GM19043 (cell line): ENCODE data around the gene PSMA2.

Experiments
- ATAC-seq: cut with Tn5 transposase; IDR thresholded peaks from one replicate; pipeline ENCODE4 v1.9.1; 2021; ENCODE audit warnings: low read depth; ENCODE audit not compliant: unreplicated experiment

PSMA2 gene

DNA sequence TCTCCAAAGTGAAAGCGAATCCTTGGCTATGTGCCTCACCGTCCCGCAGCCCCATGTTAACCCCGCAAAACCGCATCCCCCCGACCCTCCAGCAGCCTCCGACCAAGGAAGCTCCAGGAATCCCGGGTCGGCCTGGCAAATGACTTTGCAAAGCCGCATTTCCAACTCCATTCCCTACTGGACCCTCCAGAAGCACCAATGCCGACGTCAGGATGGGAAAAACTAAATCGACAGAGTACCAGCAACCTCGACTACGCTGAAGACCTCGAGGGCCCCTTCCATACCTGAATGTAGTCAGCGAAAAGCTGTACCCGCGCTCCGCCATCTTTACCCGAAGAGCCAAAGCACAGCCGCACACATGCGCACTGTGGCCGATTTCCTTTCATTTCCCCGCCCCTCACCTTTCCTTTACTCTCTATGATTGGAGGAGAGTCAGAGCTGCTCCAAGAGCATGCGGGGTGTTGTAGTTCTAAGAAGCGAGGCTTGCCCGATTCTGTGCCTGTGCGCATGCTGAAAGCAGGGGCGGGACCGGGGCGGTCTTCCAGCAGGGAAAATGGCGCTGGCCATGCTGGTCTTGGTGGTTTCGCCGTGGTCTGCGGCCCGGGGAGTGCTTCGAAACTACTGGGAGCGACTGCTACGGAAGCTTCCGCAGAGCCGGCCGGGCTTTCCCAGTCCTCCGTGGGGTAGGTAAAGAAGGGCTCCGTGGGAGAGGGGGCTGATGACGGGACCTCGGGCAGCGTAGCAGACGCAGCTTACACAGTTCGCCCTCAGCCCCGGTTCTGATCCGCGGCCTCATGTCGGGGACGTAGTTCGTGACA is at the start of gene PSMA2, which contains the start of gene MRPL32:
PSMA2 (minus strand) TSS at position 341 of the 818 bp plus-strand sequence; CDS start at position 325, 16 bp downstream.
MRPL32 (plus strand) TSS at position 543 of the 818 bp plus-strand sequence; CDS start at position 554, 11 bp downstream.
- ATAC-seq: peak; percentile 99

DNA sequence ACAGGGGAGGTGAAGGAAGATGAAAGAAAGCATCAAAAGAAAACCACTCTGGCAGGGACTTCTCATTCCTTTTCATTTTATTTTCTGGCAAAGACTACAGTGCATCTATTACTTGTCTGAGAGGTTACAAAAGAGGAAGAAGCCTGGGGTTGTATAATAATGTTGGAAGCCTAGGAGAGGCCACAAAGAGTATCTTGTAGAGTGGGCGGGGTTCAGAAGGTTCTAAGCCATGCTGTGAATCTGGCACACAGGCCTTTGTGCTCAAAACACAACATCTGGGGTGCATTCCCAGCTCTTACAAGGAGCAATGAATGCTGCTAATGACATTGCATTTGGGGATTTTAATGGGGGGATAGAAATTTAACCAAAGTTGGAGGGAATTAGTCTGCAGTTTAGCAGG is 49.6 kb upstream of the PSMA2 start:
- ATAC-seq: no peak

DNA sequence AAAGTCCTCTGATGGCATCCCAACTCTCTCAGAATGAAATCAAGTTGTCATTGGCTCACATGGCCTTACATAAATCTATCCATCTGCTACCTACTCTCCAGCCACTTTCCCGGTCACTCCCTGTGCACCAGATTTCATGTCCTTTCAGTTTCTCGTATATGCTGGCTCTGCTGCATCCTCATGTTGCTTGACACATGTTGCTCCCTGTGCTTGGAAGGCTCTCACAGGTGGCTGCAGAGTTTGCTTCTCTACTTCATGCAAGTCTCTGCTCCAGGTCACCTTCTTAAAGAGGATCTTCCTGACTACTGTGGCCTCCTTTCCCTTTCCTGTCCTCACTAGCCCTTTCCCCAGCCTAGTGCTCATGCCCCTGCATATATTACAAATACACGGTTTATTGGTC is 48.5 kb upstream of the PSMA2 start:
- no peak for ATAC-seq

DNA sequence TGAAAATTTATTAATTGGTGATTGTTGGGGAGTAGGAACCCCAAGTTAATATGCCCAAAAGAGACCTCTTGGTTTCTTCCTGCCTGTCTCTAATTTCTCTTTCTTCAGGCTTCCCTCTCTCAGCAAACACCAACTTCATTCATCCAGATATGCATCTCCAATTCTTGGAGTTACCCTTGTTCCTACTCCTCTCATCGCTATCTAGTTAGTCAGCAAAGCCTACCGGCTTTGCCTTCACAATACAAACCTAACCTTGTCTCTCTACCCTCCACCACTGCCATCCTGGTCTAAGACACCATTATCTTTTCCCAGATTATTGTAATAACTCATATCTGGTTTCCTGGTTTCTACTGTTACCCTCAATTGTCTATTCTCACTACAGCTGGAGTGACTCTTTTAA is 48.1 kb upstream of the PSMA2 start:
- ATAC-seq: no peak

DNA sequence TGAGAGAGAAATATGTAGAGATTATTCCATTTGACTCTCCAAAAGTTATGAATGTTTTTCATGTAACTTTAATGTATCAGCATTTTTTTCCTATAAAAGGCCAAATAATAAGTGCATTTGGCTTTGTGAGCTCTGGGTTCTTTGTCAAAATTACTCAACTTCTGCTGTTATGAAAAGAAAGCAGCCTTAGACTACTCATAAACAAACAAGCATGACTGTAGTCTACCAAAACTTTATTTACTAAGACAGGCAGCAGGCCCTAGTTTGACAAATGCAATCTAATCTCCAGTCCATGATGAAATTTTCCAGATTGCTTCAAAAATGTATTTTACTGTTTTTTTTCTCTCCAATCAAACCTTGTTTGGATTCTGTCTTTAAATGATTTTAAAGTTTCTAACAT is 46.5 kb upstream of the PSMA2 start:
- ATAC-seq: no peak

DNA sequence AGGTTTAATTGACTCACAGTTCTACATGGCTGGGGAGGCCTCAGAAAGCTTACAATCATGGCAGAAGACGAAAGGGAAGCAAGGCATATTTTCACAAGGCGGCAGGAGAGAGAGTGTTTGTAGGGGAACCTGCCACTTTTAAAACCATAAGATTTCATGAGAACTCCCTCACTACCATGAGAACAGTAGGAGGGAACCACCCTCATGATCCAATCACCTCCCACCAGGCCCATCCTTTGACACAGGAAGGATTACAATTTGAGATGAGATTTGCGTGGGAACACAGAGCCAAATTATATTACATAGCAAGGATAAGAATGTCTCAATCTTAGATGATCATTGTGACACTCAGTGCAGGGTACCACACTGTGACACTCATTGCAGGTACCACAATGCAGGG is 44.4 kb upstream of the PSMA2 start:
- ATAC-seq: no peak

DNA sequence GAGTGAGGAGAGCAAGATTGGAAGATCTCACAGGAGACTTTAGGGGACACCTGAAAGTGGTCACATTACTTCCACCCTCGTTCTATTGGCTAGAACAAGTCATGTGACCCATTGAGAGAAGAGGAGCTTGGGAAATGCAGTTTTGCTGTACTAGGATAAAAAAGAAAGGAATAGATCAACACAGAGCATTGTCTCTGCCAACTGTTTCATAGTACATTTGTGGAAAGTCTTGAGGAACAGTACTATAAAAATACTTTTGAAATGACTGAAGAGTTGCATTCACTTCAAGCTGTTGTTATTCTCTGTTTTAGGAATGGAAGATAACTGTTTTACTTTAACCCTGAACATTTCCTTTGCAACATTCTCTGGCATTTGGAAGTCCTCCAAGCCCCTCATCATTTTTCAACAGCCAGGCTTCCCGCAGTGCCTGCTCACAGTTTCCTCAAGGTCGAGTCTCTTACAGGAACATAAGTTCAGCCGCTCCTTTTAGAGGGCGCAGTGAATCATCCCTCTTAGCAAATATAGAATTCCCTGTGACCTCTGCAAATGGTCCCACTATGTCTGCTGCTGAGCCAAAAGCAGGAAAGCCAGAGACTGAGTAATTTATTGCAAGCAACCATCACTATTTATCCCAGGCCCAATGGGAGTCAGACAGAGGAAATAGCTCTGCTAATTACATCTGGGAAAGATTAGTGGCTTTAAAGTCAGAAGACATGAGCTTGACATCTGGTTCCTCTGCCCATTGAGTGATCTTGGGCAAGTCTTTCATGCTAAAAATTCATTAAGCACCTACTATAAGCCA is 40.9 kb upstream of the PSMA2 start:
- no peak for ATAC-seq

DNA sequence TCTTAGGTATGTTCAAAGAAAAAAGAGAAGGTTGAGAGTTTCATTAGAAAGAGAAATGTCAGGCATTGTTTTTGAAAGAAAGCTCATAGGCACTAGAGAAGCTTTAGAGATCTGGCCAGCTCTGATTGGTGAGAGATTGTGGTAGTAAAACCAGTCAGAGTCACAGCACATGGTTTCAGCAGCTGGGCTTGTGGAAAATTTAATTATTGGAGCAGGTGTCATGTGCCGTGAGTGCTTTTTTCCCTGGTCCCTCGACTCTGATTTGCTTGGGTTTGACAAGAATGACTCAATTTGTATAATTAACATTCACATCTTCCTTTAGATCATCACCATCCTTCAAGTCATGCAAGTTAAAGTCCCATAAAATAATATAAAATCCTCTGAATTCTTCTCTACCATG is 35.4 kb upstream of the PSMA2 start:
- no peak for ATAC-seq

DNA sequence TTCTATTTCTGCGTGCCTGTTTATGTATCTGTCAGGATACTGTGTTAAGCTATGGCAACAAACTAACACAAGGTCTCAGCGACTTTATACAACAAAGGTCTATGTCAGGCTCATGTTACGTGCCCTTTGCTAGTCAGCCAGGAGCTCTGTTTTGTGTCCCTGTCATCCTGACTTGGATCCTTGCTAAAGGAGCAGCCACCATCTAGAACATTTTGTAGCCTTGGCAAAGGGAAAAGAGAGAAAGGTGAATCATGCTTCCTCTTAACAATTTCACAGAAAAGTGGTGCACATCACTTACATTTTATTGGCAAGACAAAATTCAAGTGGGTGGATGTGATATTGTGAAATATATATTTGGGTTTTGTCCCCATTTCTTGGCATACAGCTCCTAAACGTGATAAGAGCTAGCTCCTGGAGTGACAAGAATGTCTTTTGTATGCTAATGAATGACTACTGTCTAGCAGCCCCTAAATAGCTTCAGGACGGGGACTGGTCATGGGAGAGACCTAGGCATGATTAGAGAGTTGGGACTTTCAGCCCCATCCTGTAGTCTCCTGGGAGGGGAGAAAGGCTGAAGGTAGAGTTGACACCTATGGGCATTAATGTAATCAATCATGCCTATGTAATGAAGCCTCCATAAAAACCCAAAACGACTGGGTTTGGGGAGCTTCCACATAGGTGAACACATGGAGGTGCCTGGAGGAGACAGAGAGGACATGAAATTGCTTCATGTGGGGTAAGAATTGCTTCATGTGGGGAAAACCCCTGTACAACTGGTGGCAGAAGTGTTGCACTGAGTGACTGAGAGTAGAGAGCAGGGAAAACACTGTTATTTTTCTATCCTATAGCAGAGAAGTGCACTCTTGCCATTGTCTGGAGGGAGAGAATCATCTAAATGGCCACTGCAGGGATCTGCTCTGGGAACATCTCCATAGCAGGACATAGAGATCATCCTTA is 33.2 kb upstream of the PSMA2 start:
- ATAC-seq: no peak

DNA sequence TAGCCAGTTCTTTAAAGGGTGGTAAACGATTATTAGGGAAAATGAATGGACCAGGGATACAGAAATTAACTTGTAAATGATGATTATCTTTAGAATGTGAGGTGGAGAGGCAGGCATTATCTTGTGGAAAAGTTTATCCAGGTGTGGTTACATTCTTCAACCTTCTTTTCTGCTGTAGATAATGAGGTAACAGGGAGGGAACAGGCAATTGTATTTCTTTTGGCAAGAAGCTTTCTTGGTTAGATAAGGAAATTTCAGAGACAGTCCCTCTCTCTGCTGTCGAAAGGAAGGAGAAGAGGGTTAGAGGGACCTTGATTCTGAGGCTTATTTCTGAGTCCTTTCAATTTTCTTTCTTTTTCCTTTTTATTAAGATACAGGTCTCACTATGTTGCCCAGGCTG is 32.3 kb upstream of the PSMA2 start:
- ATAC-seq: no peak

DNA sequence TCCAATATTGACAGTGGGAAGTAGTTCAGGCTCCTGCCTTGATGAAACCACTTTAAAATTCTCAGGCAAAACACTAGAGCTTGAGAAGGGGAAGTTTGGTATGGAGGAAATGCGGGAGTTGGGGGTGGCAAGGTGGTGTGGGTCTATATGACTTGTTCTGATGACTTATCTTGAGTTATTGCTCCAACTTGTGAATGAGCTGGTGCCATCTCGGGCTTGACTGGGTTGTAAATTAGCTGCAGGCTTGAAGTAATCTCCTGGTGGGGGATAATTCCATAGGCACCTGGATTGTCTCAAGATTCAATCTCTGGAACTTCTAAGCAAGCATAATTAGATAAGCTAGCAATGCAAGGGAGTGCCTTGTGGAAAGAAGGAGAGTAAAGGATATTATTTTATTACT is 29.2 kb upstream of the PSMA2 start:
- ATAC-seq: no peak

DNA sequence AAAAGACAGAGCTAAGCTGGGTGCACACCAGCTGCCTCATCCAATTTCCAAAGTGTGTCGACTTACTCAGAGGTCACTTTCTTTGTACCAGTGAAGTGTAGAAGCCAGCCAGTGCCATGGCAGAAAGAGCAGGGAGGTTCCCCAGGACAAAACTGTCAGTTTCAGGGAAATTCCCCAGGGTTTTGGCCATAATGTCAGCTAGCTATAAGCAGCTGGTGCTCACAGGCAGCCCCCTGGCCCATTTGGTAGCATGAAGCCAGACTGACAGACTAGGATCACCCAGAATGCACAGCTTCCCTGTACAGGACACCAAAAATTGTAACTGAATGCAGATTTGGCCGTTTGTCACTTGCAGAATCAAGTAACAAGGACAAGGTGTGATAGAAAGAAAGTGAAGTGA is 28.8 kb upstream of the PSMA2 start:
- no peak for ATAC-seq

DNA sequence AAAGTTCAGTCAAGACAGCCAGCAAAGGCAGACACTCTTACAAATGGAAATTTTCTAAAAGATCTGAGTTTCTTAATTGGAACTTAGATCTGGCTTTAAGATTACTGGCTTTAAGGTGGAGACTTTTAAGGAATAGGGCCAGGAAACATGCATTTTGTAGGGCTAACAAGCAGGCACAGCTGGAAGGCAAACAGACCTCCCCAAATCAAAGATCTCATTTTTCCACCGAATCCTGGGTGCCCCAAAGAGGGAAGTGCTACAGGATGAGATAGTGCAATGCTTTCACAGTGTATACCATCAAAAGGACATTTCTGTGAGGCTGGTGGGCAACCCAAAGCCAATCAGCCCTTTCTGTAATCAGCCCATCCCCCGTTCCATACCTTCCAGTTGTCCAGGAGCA is 27.6 kb upstream of the PSMA2 start:
- no peak for ATAC-seq

DNA sequence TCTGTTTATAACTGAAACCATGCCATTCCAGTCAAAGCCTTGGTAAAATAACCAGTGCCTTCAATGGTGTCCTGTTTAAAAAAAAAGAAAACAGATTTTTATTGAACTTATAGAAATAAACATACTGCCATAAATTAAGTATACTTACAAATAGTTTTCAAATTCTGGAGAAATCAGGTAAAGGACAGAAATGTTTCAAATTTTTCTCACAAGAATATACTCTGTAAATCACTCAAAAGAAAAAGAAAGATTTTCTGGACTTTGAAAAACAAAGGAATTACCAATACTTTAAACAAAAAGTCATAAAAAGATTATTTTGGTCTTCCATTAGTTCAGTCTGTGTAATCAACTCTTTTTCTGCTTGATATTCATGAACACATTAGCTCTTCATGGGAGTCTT is 24.1 kb upstream of the PSMA2 start:
- ATAC-seq: no peak

DNA sequence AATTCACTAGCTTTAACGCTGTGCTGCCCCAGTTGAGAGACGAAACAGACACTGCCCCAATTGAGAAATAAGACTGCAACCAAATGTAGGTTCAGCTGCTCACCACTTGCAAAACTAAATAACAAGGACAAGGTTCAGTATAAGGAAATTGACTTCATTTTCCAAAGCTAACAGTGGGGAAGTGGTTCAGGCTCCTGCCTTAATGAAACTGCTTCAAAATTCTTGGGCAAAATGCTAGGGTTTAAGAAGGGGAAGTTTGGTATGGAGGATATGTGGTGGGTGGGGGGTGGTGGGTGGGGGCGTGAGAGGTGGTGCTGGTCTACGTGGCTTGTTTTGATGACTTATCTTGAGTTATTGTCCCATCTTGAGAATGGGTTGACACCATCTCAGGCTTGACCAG is 22.0 kb upstream of the PSMA2 start:
- ATAC-seq: no peak

DNA sequence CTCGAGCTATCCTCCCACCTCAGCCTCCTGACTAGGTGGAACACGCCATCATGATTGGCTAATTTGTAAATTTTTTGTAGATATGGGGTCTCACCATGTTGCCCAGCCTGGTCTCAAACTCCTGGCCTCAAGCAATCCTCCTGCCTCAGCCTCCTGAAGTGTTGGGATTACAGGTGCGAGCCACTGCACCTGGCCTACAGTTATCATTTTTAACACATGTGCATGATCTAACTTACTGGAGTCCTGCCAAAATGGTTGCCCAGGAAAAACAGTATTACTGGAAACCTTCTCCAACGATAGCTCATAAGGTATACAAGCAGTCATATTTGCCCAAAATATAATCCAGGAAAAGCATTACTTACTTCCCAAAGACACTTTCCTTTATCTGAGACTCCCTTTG is 20.4 kb upstream of the PSMA2 start:
- ATAC-seq: no peak

DNA sequence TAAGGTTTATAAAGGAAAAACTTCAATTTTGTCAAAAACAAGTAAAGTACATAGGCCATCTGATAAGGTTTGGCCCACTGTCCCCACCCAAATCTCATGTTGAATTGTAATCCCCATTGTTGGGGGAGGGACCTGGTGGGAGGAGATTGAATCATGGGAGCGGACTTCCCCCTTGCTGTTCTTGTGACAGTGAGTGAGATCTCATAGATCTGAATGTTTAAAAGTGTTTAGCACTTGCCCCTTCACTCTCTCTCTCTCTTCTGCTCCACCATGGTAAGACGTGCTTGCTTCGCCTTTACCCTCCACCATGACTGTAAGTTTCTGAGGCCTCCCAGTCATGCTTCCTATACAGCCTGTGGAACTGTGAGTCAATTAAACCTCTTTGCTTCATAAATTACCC is 18.4 kb upstream of the PSMA2 start:
- no peak for ATAC-seq

DNA sequence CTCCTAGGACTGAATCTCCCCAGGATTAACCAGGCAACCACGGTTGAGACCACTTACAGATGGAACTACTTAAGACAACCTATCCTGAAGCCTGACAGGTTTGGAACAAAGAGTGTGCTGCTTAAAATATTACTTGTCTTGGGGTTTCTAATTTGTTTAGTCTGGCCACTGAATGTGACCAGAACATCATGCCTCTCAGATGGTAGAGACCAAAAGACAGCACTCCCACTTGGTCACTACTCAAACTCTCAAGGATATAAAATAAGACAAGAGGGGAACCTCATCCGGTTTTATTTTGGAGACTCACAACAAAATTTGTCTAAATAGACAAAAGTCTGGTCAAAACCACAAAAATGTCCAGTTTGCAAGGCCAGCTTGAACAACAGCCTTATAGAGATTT is 15.5 kb upstream of the PSMA2 start:
- no peak for ATAC-seq

DNA sequence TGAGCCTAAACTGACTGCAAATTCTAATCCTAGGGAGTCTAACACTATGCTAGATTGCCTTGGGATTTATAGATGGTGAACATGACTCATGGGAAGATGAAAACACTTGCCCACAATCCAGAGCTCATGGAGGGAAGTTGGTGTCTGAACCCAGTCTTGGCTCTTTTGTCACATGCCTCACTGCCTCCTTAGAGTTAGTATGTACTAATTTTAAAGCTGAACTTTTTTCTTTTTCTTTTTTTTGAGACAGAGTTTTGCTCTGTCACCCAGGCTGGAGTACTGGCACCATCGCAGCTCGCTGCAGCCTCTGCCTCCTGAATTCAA is 14.6 kb upstream of the PSMA2 start:
- ATAC-seq: no peak

DNA sequence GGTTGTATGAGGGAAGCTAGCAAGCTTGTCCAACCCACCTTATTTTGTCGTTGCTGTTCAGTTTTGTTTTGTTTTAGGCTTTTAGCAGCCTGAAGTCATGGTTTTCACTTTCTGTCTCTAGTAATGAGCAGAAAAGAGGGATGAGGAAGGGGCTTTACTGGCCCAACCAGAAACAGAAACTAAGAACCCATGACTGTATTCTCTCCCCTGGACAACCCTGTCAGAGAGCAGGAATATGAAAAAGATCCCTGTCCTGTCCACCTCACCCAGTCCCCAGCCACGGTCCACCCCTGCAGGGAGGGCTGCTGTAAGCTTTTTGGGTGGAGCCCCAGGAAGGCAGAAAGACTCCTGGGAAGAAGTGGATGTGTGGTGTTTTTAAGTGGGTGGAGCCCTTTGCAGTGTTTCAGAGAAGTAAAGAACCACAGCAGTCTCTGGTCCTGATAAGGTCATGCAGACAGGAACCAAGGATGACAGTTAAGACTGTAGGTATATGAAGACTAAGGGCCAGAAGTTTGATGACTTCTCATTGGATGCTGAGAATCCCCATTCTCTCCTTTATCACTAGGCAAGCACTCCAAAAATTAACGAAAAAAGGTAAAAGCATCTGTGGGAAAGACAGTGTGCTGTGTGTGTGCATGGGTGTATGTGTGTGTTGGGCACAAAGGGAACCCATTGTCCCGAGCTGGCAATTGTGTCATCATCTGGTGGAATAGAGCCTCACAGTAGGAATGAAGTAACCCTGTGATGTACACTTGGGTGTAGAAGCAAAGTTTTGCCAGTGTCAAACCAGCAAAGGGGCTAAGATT is 14.1 kb upstream of the PSMA2 start:
- peak; percentile 66 for ATAC-seq
